PC-9 (cell line): Measurements from ENCODE around the gene CYP2F1. TPM values are rescaled to one million over a fixed set of nuclear protein-coding genes. Genes with fewer than 3 reads are reported as not detected.

Experiments used
- BruUV-seq: library from RNA; stranded (reverse); fragments of 400-500 nt; replicated peaks from 2 replicates; lab custom pipeline; 2021; lab: Mats Ljungman, UMichigan
- CTCF ChIA-PET: fragments of 300-600 bp; sonication (Branson Sonifier 250); formaldehyde crosslinking; loops from one replicate; lab custom pipeline; 2022; ENCODE audit warnings: antibody characterized with exemption; lab: Charles Lee
- POLR2A ChIA-PET: fragments of 300-600 bp; sonication (Branson Sonifier 250); formaldehyde crosslinking; loops from one replicate; lab custom pipeline; 2022; ENCODE audit warnings: antibody characterized with exemption; ENCODE audit not compliant: unreplicated experiment; lab: Charles Lee
- DNase-seq, 2 experiments: peaks; one replicate each; pipeline versions ENCODE4 v3.0.0 to v3.0.0-alpha.2; 2015 to 2022; ENCODE audit warnings: mixed read lengths in 1 of 2
- H2AFZ ChIP-seq: fragments of 200-600 bp; sonication (generic); 2 replicates; pipeline ENCODE4 v1.8.1; 2017; ENCODE audit warnings: antibody characterized with exemption
- H3F3A ChIP-seq: fragments of 200-600 bp; sonication (generic); 2 replicates; pipeline ENCODE4 v1.8.1; 2017; ENCODE audit warnings: antibody characterized with exemption, mild to moderate bottlenecking, low read depth; ENCODE audit not compliant: insufficient read depth
- H3K27ac ChIP-seq: fragments of 200-600 bp; sonication (generic); 2 replicates; pipeline ENCODE4 v1.6.1; 2016; ENCODE audit warnings: mixed run types
- H3K27me3 ChIP-seq: fragments of 200-600 bp; sonication (generic); 2 replicates; pipeline ENCODE4 v1.6.1; 2016; ENCODE audit warnings: low read depth, mixed run types; ENCODE audit not compliant: insufficient read depth
- H3K36me3 ChIP-seq: fragments of 200-600 bp; sonication (generic); 2 replicates; pipeline ENCODE4 v1.6.1; 2016; ENCODE audit warnings: low read depth, mixed run types
- H3K4me1 ChIP-seq: fragments of 200-600 bp; sonication (generic); replicated peaks from 2 replicates; pipeline ENCODE4 v1.6.1; 2016; ENCODE audit warnings: mixed run types; ENCODE audit not compliant: insufficient read depth
- H3K4me2 ChIP-seq: fragments of 200-600 bp; sonication (generic); 2 replicates; pipeline ENCODE4 v1.6.1; 2017; ENCODE audit warnings: mixed run types
- H3K4me3 ChIP-seq: fragments of 200-600 bp; sonication (generic); 2 replicates; pipeline ENCODE4 v1.6.1; 2016; ENCODE audit warnings: mixed run types
- H3K79me2 ChIP-seq: fragments of 200-600 bp; sonication (generic); 2 replicates; pipeline ENCODE4 v1.6.1; 2017; ENCODE audit warnings: low read depth, mixed run types
- H3K9me2 ChIP-seq: fragments of 200-600 bp; sonication (generic); 2 replicates; pipeline ENCODE4 v1.8.1; 2017; ENCODE audit warnings: mild to moderate bottlenecking; ENCODE audit not compliant: insufficient read depth
- H3K9me3 ChIP-seq: fragments of 200-600 bp; sonication (generic); 2 replicates; pipeline ENCODE4 v1.8.1; 2016; ENCODE audit warnings: low read depth; ENCODE audit not compliant: insufficient read depth
- H4K20me1 ChIP-seq: fragments of 200-600 bp; sonication (generic); 2 replicates; pipeline ENCODE4 v1.8.1; 2017; ENCODE audit not compliant: insufficient read depth
- EZH2 ChIP-seq: fragments of 200-600 bp; sonication (generic); IDR thresholded peaks from 2 replicates; pipeline ENCODE4 v1.8.0; 2017; ENCODE audit warnings: antibody characterized with exemption, low read depth
- intact Hi-C: fragments of 100-400 bp; cut with micrococcal nuclease; formaldehyde crosslinking; loops from one replicate; pipeline ENCODE4 v1.10.0; 2022; ENCODE audit not compliant: unreplicated experiment
- total RNA-seq: library from RNA; stranded (reverse); gene quantifications from 2 replicates; pipeline ENCODE4 v1.2.3, GENCODE V29; 2021
- TF ChIP-seq, protein P1 (sequence below): fragments of 200-600 bp; sonication (generic); conservative IDR thresholded peaks from 2 replicates; pipeline ENCODE4 v1.6.1; 2017; ENCODE audit warnings: mixed run types, antibody characterized with exemption, mild to moderate bottlenecking, moderate library complexity

Gene CYP2F1
- total RNA-seq, 1 experiment from 2014 or later: not detected

DNA sequence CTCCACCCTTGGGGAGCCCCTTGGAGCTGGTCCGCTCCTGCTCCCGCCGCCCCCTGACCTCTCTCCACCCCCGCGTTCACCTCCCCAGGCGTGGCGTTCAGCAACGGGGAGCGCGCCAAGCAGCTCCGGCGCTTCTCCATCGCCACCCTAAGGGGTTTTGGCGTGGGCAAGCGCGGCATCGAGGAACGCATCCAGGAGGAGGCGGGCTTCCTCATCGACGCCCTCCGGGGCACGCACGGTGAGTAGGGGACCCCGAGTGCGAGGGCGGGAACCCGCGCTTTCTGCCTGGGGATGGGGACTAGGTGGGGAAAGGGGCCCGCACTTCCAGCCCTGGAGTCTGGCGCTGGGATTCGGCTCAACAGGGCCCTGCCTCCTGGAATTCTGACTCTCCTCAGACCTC lies 24.3 kb upstream of the CYP2F1 start:
- no peak for DNase-seq
- Histone ChIP-seq H2AFZ (no peak overlapping the region), H3K4me1 (peaks cover 4% of the 10 kb centered on the region), H3F3A (no peaks in the 10 kb centered on the region; the same call in 1 of the 2 replicates), H3K79me2 (no peaks in the 10 kb centered on the region), H3K36me3 (no peaks in the 10 kb centered on the region), H3K27ac (no peak overlapping the region), H3K9me3 (no peaks in the 10 kb centered on the region), H3K9me2 (no peaks in the 10 kb centered on the region), H4K20me1 (no peaks in the 10 kb centered on the region), H3K27me3 (no peaks in the 10 kb centered on the region), H3K4me2 (no peak overlapping the region), H3K4me3 (no peak overlapping the region)
- ChIA-PET CTCF (interaction anchor here (0.7 kb wide), 1 partner anchor 110 kb away, joined by 3 read pairs; no protein-coding TSS in a partner anchor), POLR2A (no interaction called here)
- BruUV-seq: no TSS peak
- intact Hi-C loops: no loop called here
- TF ChIP-seq EZH2: no peak
- TF ChIP-seq, protein P1, sequence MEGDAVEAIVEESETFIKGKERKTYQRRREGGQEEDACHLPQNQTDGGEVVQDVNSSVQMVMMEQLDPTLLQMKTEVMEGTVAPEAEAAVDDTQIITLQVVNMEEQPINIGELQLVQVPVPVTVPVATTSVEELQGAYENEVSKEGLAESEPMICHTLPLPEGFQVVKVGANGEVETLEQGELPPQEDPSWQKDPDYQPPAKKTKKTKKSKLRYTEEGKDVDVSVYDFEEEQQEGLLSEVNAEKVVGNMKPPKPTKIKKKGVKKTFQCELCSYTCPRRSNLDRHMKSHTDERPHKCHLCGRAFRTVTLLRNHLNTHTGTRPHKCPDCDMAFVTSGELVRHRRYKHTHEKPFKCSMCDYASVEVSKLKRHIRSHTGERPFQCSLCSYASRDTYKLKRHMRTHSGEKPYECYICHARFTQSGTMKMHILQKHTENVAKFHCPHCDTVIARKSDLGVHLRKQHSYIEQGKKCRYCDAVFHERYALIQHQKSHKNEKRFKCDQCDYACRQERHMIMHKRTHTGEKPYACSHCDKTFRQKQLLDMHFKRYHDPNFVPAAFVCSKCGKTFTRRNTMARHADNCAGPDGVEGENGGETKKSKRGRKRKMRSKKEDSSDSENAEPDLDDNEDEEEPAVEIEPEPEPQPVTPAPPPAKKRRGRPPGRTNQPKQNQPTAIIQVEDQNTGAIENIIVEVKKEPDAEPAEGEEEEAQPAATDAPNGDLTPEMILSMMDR: no peak

DNA sequence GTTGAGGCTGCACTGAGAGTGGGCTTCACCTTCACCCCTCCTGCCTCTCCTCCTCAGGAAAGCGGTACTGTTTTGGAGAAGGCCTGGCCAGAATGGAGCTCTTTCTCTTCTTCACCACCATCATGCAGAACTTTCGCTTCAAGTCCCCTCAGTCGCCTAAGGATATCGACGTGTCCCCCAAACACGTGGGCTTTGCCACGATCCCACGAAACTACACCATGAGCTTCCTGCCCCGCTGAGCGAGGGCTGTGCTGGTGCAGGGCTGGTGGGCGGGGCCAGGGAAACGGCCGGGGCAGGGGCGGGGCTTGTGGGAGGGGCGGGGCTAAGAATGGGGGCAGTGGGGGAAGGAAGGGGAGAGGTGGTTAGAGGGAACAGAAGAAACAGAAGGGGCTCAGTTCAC lies 18.5 kb upstream of the CYP2F1 start:
- intact Hi-C loops: no loop called here
- no peak overlapping the region for H3K27ac ChIP-seq
- H3K27me3 ChIP-seq: peaks cover 14% of the 10 kb centered on the region; the same call in 1 of the 2 replicates
- H3K79me2 ChIP-seq: no peaks in the 10 kb centered on the region
- H3K4me1 ChIP-seq: no peaks in the 10 kb centered on the region; the same call in 1 of the 2 replicates
- BruUV-seq: no TSS peak
- H3K36me3 ChIP-seq: no peaks in the 10 kb centered on the region
- POLR2A ChIA-PET: no interaction called here
- CTCF ChIA-PET: no interaction called here
- no peaks in the 10 kb centered on the region for H3F3A ChIP-seq
- H2AFZ ChIP-seq: no peak overlapping the region
- no peaks in the 10 kb centered on the region for H4K20me1 ChIP-seq
- no peak overlapping the region for H3K4me2 ChIP-seq
- no peaks in the 10 kb centered on the region for H3K9me3 ChIP-seq
- H3K9me2 ChIP-seq: no peaks in the 10 kb centered on the region
- TF ChIP-seq, protein P1: no peak
- no peak for TF ChIP-seq EZH2
- no peak overlapping the region for H3K4me3 ChIP-seq
- DNase-seq: no peak

DNA sequence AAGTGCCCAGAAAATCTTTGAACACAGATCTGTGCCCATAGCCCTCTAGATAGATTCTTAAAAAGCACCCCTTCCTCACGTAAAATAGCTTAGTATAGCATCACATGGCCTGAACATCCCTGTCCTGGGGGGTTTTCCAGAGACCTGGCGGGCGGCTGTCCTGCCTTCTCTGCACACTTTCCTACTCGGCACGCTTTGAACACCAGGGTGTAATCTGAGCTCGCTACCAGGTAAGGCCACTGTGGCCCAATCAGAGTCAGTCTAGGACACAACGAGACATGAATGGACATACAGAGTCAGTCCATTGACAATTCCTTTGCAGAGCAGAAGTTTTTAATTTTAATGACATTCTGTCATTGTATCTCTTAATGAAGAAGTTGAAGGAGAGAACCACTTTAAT lies 17.9 kb upstream of the CYP2F1 start:
- Histone ChIP-seq H3K9me2 (no peaks in the 10 kb centered on the region), H3K27me3 (peaks cover 14% of the 10 kb centered on the region; the same call in 1 of the 2 replicates), H3K27ac (no peak overlapping the region), H2AFZ (no peak overlapping the region), H3K36me3 (no peaks in the 10 kb centered on the region), H4K20me1 (no peaks in the 10 kb centered on the region), H3K9me3 (no peaks in the 10 kb centered on the region), H3K4me1 (no peaks in the 10 kb centered on the region; the same call in 1 of the 2 replicates), H3K4me3 (no peak overlapping the region), H3F3A (no peaks in the 10 kb centered on the region), H3K4me2 (no peak overlapping the region), H3K79me2 (no peaks in the 10 kb centered on the region)
- ChIA-PET POLR2A (no interaction called here), CTCF (no interaction called here)
- no peak for TF ChIP-seq EZH2
- BruUV-seq: no TSS peak
- DNase-seq: no peak
- intact Hi-C loops: no loop called here

DNA sequence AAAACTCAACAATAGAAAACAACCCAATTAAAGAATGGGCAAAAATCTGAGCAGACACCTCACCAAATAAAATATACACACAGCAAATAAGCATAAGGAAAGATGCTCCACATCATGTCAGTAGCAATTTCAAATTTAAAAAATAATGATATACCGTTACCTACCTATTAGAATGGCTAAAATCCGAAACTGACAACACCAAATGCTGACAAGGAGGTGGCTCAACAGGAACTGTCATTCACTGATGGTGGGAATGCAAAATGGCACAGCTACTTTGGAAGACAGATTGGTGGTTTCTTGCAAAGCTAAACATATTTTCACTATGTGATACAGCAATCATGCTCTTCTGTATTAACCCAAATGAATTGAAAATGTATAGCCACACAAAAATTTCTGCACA lies 16.9 kb upstream of the CYP2F1 start:
- Histone ChIP-seq H3K27me3 (peaks cover 16% of the 10 kb centered on the region; the same call in 1 of the 2 replicates), H3K9me3 (0 out of 2 replicates have a peak, but pooled peaks cover 3% of the 10 kb centered on the region), H3F3A (no peaks in the 10 kb centered on the region), H3K36me3 (no peaks in the 10 kb centered on the region), H3K4me2 (no peak overlapping the region), H3K27ac (no peak overlapping the region), H3K4me1 (no peaks in the 10 kb centered on the region; the same call in 1 of the 2 replicates), H3K9me2 (no peaks in the 10 kb centered on the region), H3K79me2 (no peaks in the 10 kb centered on the region), H2AFZ (no peak overlapping the region), H3K4me3 (no peak overlapping the region), H4K20me1 (no peaks in the 10 kb centered on the region)
- no peak for TF ChIP-seq EZH2
- TF ChIP-seq, protein P1: no peak
- ChIA-PET CTCF (no interaction called here), POLR2A (no interaction called here)
- intact Hi-C loops: no loop called here
- no TSS peak for BruUV-seq
- no peak for DNase-seq
